SK-N-DZ (cell line): Measurements from ENCODE around the gene WDR88.
"Not testable (repeated sequence)": the region's sequence is repeated elsewhere in the genome, so short reads cannot be mapped to it uniquely, and the experiment has no call there.

Experiments used
- DNase-seq: peaks from one replicate; pipeline ENCODE4 v3.0.0-alpha.2; 2015; ENCODE audit warnings: low spot score

The WDR88 gene

DNA sequence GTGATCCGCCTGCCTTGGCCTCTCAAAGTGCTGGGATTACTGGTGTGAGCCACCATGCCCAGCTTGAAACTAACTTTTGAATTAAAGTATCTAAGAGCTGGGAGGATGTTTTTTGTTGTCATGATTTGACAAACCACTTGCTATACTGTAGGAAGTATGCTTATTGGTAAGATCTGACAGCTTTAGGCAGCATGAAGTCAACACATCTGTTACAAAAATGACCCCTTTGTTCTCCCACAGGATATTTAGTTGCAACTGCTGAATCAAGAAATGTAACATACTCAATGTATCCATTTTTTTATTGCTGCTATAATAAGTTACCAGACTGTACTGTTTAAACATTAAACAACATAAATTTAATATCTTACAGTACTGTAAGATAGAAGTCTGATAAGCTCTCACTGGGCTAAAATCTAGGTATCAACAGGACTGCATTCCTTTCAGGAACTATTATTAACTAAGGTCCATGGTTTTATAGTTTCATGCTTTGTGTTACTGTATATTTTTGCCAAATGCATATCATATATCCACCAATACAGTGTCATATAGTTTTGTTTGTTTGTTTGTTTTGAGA lies 39.4 kb downstream of the WDR88 start:
- DNase-seq: no peak

DNA sequence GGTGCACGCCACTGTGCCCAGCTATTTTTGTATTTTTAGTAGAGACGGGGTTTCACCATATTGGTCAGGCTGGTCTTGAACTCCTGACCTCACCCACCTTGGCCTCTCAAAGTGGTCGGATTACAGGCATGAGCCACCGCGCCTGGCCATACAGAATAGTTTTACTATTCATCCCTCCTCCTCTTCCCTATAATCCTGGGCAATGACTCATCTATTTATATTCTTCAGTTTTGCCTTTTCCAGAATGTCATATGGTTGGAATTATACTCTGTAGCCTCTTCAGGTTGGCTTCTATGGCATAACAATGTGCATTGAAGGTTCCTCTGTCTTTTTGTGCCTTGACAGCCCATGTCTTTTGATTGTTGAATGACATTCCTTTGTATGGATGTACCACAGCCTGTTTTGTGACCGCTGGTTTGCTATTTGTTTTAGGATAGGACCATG lies 40.0 kb downstream of the WDR88 start:
- no peak for DNase-seq

DNA sequence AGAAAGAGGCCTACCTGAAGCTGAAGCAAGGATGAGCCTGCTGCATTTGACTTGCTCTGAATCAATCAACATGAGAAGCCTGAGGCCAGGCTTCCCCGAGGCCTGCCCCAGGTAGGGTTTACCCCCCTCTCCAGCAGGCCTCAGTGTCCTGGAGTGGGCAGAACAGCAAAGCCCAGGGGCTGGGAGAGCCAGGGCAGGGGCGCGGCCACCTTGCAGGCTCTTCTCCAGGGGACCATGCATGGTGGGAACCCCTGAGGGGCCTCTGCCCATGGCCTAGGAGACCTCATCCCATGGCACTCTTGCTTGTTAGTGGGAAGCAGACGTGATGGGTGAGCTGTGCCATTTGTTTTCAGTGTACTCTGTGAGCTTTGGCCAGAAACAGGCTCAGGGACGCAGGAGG lies 42.3 kb downstream of the WDR88 start:
- no peak for DNase-seq

DNA sequence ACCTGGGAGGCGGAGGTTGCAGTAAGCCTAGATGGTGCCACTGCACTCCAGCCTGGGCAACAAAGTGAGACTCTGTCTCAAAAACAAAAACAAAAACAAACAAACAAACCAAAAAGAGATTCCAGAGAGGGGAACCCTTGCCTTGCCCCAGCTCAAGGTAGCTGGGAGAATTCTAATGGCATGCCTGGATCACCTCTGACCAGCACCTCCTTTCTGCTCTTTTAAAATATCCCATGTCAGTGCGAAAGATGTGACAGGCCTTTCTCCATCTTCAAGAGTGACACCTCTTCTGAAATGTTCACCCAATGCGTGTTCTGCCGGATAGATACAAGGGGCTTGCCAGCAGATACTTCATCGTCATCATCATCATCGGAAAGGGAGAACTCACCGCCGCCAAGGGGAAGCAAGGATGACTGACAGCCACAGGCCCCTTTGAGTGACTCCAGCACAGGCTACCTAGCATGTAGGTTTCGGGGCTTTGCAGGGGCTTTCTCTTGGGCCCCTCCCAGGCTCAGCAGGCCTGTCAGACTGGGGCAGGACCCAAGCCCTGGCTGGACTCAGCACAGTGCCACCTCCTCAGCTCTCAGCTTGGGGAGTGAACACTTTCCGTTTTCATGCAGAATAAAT lies 43.4 kb downstream of the WDR88 start:
- no peak for DNase-seq

DNA sequence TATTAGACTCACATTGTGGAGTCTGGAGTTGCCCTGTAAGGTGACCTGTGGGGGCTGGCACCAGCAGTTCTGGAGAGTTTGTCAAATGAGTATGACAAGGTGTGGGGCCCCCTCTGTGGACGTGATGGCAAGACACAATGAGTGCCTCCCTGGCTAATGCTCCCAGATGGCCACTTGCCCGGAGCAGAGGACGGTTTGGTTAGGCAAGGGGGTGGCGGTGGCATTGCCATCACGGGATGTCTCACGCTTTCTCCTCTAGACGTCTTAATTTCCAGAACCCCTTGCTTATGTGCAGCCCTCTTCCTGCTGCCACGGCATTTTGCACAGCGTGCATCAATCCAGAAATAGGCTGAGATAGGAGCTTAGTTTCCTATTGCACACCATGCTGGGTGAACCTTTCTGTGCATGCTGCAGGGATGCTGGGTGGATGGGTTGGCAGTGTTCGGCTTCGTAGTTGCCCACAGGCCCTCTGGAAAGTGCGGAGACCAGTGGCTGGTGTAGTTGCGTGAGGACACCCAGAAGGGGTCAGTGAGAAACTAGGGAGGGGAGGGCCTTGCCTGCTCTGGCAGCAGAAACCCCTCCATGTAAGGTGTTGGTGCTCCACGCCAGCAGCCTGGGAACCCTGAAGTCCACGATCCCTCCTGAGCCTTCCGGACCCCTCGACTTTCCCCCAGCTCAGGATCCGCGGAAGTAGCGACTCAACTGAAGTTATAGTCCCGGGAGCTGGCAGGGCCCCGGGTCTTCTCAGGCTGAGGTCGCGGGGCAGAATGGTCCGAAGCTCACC lies 44.2 kb downstream of the WDR88 start:
- peak; percentile 67 for DNase-seq

DNA sequence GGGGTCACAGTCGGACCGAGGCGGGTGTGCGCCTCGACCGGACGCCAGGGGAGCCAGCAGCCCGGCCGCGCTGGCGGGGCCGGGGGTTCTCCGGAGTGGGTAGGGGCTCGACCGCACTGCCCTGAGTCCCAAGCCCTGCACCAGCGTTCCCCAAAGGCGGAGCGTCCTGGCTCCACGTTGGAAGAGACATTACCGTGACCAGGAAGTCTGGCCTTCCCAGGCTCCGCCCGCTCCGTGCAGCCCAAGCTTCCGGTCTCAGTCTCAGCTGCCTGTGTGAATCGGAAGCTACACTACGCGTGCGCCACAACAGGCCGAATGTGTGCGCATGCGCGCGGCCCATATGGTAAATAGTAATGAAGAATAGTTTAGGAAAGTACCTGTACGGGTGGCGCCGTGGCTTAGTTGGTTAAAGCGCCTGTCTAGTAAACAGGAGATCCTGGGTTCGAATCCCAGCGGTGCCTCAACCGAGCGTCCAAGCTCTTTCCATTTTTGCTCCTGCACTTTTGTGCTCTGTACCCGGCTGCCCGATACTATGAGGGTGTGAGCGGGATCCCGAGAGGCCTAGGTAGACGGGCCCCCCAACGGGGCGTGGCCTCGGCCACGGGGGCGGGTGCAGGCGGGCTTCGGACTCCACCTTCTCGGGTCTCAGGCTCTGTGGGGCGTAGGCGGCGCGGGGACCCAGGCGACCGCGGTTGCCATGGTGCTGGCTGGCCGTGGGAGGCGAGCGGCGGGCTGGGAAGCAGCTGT lies 44.9 kb downstream of the WDR88 start:
- DNase-seq: peak; percentile 99

DNA sequence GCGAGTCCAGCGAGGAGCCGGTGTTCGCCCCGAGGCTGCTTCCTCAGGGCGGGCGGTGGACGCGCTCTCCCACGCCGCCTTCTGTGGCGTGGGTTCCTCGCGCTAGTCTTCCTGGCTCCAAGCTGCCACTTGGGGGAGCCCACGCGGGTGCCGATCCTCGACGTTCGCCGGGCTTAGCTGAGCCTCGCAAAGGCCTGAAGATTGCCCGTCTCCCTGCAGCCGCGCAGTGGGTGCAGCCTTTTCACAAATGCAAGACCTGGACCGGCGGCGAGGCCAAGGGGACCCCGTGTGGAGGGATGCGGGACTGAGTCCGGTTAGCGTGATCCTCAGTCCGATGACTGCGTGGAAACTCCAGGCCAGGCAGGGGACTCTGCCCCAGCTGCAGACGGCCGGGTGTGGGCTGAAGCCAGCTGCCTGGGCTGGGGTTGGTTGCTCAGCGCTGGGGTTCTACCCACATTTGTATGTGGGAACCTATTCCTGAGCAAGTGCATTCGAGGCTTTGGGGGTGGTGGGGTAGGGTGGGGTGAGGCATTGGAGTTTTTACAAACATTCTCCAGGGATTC lies 45.6 kb downstream of the WDR88 start:
- DNase-seq: peak; percentile 81

DNA sequence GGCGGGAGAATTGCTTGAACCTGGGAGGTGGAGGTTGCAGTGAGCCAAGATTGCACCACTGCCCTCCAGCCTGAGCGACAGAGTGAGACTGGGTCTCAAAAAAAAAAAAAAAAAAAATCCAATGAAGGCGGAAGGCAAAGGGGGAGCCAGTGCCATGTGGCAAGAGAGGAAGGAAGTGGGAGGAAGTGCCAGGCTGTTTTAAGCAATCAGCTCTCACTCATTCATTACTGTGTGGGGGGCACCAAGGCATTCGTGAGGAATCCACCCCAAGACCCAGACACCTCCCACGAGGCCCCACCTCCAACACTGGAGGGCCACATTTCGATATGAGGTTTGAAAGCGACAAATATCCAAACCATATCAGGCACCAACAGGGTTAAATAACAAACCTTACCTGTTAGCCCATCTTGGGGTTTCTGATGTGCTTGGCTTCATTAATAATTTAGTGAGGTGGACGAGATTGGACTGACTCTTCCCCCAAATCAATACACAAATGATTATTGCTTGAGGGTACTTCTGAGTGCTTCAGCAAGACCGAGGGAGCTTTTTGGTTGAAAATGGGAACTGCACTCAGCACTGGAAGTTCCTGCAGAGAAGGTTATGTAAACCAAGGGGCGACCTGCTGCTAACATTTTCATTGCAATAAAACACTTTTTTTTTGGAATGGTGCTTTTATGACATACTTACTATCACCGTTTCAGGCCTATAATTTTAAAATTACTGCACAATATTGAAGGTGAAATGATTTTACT lies 54.7 kb downstream of the WDR88 start:
- DNase-seq: no peak

DNA sequence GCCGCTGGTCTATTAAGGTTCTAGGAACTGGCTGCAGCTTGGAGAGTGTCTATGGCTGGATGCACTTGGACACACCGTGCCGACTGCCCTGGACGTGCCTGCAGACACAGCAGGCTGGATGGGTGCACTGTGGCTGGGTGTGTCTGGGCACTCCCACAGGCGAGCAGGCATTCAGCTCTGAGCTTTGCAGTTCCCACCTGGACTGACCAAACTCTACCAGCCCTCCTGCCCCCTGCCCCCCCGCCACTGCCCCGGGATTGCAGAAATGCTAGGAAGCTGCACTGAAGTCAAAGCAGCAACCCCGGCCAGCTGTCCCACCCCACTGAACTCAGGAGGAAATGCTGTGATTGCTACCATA lies 55.2 kb downstream of the WDR88 start:
- DNase-seq: no peak

DNA sequence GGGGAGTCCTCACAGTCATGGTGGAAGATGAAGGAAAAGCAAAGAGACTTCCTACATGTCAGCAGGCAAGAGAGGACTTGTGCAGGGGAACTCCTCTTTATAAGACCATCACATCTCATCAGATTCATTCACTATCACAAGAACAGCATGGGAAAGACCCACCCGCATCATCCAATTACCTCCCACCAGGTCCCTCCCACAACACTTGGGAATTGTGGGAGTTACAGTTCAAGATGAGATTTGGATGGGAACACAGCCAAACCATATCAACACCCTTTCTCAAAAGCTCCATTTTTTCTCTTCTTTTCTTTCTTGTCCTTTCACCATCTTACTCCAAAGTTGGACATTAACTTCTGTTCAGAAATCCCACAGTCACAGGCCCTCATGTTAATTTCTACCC lies 57.5 kb downstream of the WDR88 start:
- no peak for DNase-seq

DNA sequence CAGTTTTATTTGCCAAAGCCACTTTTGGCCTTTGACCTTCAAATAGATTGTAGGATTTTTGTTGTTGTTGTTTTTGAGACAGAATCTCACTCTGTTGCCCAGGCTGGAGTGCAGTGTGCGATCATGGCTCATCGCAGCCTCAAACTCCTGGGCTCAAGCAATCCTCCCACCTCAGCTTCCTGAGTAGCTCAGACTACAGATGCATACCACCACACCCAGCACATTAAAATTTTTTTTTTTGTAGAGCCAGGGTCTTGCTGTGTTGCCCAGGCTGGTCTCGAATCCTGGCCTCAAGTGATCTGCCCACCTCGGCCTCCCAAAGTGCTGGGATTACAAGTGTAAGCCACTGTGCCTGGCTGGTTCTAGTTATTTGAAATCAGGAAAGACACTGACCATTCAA lies 59.2 kb downstream of the WDR88 start:
- not testable (repeated sequence) for DNase-seq

DNA sequence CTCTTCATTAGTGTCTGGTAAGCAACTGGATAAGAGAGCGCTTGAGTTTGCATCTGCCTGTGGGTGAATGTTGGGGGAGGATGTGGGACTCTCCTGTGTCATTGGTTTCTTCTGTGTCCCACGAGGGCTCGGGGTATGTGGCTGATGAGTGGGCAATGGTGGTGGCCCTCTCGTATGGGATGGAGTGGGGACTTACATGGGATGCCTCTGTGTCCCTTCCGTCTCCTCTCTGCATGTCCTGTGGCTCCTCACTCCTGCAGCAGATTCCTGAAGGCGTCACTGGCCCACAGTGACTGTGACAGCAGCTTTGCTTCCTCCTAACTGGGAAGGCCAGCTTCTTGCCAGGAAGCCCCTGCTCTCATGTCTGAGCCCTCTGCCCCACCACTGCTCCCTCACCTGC lies 59.6 kb downstream of the WDR88 start:
- DNase-seq: no peak

DNA sequence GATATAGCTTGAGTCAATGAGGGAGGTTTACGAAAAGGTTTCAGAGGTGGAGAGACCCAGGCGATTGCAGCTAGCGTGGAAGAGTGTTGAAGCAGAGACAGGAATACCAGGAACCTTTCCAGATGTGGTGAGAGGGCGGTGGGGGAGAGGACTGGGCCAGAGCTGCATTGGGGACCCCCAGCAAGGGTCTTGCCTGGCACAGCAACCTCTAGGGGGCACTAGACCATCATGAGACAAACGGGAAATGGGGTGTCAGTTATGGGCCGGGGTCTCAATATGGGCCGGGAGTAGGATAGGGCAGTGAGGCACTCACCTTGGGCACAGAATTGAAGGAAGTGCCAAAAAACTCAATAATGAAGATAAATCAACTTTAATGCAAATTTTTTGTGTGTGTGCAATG lies 60.1 kb downstream of the WDR88 start:
- DNase-seq: no peak

DNA sequence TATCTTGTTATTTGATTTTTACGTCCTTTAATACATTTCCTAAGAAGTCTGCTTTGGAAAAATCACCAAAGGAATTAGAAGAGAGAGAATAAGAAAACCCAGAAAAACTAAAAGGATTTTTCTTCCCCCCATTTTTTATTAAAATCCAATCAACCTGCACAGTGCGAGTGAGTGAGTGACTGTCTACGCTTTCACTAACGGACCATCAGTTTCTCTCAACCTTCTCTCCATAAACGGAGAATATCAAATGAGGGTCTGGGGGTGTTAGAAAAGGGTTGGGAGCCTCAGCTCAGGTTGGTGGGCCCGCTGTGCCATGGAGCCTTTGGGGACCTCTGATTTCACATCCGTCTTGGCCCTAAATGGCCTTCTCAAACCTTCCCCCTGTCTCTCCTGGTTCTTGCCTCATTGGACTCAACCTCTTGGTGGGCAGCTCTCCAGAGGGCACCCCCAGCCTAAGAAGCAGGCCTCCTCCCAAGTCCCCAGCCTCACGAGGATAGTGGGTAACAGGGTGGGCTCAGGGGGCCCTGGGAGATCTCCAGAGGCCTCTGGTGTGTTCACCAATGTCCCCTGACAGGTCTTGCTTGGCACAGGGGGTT lies 61.5 kb downstream of the WDR88 start:
- DNase-seq: no peak

DNA sequence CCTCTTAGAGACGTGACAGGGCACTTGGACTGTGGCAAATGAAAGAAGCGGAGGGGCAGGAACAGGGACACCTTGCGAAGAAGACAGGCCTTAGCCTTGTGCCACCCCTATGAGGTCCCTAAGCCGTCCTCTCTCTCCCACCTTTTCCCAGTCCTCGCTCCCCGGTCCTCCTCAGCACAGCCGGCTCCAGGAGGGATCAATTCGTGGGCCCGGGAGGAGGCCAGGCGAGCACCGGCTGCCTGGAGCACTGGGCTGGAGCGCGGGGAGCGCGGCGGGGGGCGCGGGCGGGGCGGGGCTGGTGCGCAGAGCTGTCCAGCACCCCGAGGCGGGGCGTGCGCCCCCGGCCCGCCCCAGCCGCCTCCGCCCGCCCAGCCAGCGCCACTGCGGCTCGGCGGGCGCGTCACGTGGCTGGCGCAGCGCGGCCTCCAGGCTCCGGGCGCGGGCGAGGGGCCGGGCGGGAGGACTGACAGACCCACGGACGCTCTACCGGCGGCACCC lies 62.0 kb downstream of the WDR88 start, which contains the start of gene LRP3:
TSS of gene LRP3 (plus strand) at position 466 of the 498 bp plus-strand sequence. CDS start 456 bp downstream, outside the sequence.
- peak; percentile 32 for DNase-seq

DNA sequence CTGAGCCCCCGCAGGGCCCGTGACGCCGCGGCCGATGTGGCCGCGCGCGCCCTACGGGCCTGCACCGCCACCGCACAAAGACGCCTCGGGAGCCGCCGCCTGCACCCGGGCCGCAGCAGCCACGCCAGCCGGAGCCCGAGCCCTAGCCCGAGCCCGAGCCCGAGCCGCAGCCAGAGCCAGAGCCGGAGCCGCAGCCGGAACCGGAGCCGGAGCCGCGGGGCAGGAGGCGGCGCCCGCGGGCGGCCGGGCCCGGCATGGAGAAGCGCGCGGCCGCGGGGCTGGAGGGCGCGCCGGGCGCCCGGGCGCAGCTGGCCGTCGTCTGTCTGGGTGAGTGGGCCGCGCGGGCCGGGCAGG lies 62.6 kb downstream of the WDR88 start:
- DNase-seq: no peak

DNA sequence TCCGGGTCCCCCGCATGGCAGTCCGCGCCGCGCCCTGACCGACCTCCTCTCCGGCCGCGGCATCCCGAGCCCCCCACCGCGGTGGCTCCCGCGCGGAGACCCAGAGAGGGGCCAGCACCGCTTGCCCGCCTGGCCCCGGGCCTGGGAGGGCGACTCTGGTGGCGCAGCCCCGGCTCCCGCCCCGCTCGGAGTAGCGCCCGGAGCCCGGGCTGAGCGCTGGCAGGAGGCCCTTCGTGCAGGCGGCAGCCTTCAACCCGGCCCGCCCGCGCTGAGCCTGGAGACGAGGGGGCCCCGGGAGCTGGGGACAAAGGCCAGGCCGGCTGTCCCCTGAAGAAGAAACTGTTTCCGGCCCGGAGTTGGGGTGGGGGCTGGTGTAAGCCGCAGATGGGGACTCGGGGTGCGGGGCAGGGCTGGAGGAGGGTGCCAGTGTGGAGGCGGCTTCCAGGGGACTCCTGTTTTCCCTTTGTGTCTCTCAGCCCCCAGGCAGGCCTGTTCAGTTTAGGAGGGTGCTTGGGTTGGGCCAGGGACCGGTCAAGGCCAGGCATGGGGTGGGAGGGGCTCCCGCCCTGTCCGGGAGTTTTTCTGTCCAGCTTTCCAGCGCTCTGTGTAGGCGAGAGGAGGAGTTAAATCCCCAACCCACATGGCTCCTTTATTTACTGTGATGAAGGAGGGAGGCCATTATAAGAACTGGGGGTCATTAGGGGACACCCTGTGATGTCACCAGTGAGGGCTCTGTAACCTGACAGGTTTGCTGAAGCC lies 63.2 kb downstream of the WDR88 start:
- DNase-seq: no peak

DNA sequence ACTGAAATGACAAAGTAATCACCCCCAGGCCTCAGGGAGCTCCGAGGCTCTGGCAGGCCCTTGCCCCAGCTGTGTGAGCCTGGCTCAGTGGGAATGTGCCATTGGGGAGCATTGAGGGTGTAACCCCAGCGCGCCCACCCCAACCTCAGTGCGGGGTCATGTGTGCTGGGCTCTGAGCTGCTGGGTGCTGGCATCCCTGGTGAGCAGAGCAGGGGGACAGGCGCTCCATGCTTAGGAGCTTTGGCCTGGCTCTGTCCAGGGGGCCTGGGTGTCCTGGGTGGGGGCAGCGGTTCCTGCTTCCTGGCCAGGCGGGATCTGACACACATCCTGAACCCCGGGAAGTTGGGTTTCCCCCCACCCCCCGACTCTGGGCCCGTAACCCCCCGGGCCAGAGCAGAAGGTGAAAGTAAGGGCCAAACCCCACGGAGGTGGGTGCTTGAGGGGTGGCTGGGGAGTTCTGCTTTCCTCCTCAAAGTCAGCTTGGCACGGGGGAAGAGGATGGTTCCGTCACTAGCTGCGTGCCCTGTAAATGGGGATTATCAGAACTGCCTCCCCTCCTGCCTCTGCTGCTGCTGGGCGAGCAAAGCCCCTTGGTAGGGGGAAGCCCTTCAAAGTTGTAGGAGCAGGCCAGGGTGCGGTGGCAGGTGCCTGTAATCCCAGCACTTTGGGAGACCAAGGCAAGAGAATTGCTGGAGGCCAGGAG lies 63.9 kb downstream of the WDR88 start:
- no peak for DNase-seq
